Endodermal cell (in vitro differentiated cells): ENCODE results near the gene MTMR4. TPM values are rescaled to one million over a fixed set of nuclear protein-coding genes. Genes with fewer than 3 reads are reported as not detected.

Experiments used
- DNase-seq: peaks from one replicate; pipeline ENCODE4 v3.0.0-alpha.2; 2017
- H3K27ac ChIP-seq: 2 replicates; pipeline ENCODE4 v1.5.1; 2013; ENCODE audit warnings: mild to moderate bottlenecking, low read depth, low read length, moderate library complexity
- H3K27me3 ChIP-seq: 2 replicates; pipeline ENCODE4 v1.6.1; 2013; ENCODE audit warnings: mild to moderate bottlenecking, low read length, moderate library complexity; ENCODE audit not compliant: insufficient read depth, control insufficient read depth, poor library complexity, severe bottlenecking
- H3K36me3 ChIP-seq: 2 replicates; pipeline ENCODE4 v1.7.0; 2013; ENCODE audit warnings: mild to moderate bottlenecking, low read length, moderate library complexity; ENCODE audit not compliant: control insufficient read depth, insufficient read depth
- H3K4me1 ChIP-seq: one replicate; pipeline ENCODE4 v1.7.0; 2013; ENCODE audit warnings: low read length; ENCODE audit not compliant: control insufficient read depth, insufficient read depth
- H3K4me3 ChIP-seq: 2 replicates; pipeline ENCODE4 v1.5.1; 2013; ENCODE audit warnings: mild to moderate bottlenecking, low read length, moderate library complexity
- H3K9ac ChIP-seq: 2 replicates; pipeline ENCODE4 v1.6.1; 2013; ENCODE audit warnings: mild to moderate bottlenecking, low read length, moderate library complexity; ENCODE audit not compliant: poor library complexity, severe bottlenecking; ENCODE audit errors: extremely low read depth
- H3K9me3 ChIP-seq: 2 replicates; pipeline ENCODE4 v1.6.1; 2013; ENCODE audit warnings: mild to moderate bottlenecking, low read length, moderate library complexity; ENCODE audit not compliant: control insufficient read depth
- H3K27ac Mint-ChIP-seq: 2 replicates; pipeline ENCODE4 v1.8.0; 2020; ENCODE audit warnings: mixed read lengths
- H3K27me3 Mint-ChIP-seq: 2 replicates; pipeline ENCODE4 v1.8.0; 2021; ENCODE audit warnings: mild to moderate bottlenecking, mixed read lengths; ENCODE audit not compliant: insufficient read depth
- H3K36me3 Mint-ChIP-seq: 2 replicates; pipeline ENCODE4 v1.8.0; 2020; ENCODE audit warnings: low read depth, mixed read lengths
- H3K4me1 Mint-ChIP-seq: 2 replicates; pipeline ENCODE4 v1.8.0; 2020; ENCODE audit warnings: mixed read lengths
- H3K4me3 Mint-ChIP-seq: 2 replicates; pipeline ENCODE4 v1.8.0; 2020; ENCODE audit warnings: mild to moderate bottlenecking, moderate library complexity, mixed read lengths
- H3K9me3 Mint-ChIP-seq: 2 replicates; pipeline ENCODE4 v1.8.0; 2020; ENCODE audit warnings: mild to moderate bottlenecking, mixed read lengths
- CTCF ChIP-seq: fragments of 200-600 bp; sonication (generic); conservative IDR thresholded peaks from 2 replicates; pipeline ENCODE4 v1.5.0; 2021; ENCODE audit warnings: antibody characterized with exemption, mild to moderate bottlenecking
- WGBS, 2 experiments: methylation state at CpG; one replicate each; pipeline versions ENCODE4 v1.1.5 to v1.1.7; 2013; ENCODE audit warnings: missing lambda C conversion rate in 2 of 2, mixed read lengths in 1 of 2; ENCODE audit not compliant: insufficient coverage in 1 of 2, insufficient read length in 1 of 2; 5-methylcytosine and 5-hydroxymethylcytosine counted together
- total RNA-seq, 2 donors: library from RNA; stranded (reverse); fragmentation: NEBNext Ultra II Directional in 1 of 2; extraction: Animal tissue kit (Norgen Biotek cat#: 25700) in 1 of 2; gene quantifications; 2 replicates in 1 of 2; 3 replicates in 1 of 2; pipeline ENCODE4 v1.2.1, GENCODE V29; 2021

The MTMR4 gene
- total RNA-seq, 2 donors from 2014 or later: 39.4 to 52.9 TPM

GRCh38 chr17:58538811-58539409 lies 24.5 kb upstream of the MTMR4 start:
- H3K4me1 ChIP-seq: no peaks in the 10 kb centered on the region
- 90 to 92% methylated on average over 4 to 6 of the region's 6 CpGs for WGBS, 2 experiments
- H3K27me3 ChIP-seq: peaks cover 21% of the 10 kb centered on the region
- peaks cover 2% of the 10 kb centered on the region for H3K4me1 Mint-ChIP-seq
- H3K36me3 Mint-ChIP-seq: no peaks in the 10 kb centered on the region
- no peak overlapping the region for H3K27ac ChIP-seq
- TF ChIP-seq CTCF: no peak
- H3K4me3 Mint-ChIP-seq: no peak overlapping the region
- no peak overlapping the region for H3K27ac Mint-ChIP-seq
- H3K9me3 ChIP-seq: no peaks in the 10 kb centered on the region
- H3K9ac ChIP-seq: no peak overlapping the region
- peaks cover 41% of the 10 kb centered on the region for H3K27me3 Mint-ChIP-seq
- H3K36me3 ChIP-seq: no peaks in the 10 kb centered on the region
- no peak overlapping the region for H3K4me3 ChIP-seq
- no peak for DNase-seq
- no peaks in the 10 kb centered on the region for H3K9me3 Mint-ChIP-seq

- H3K4me3 Mint-ChIP-seq: no peak overlapping the region
- WGBS, 2 experiments: 81 to 98% methylated on average over 2 to 3 of the region's 4 CpGs
- H3K36me3 ChIP-seq: no peaks in the 10 kb centered on the region
- no peaks in the 10 kb centered on the region for H3K4me1 ChIP-seq
- H3K4me1 Mint-ChIP-seq: peaks cover 5% of the 10 kb centered on the region
- H3K4me3 ChIP-seq: no peak overlapping the region
- no peak for DNase-seq
- peaks cover 46% of the 10 kb centered on the region for H3K27me3 Mint-ChIP-seq
- peaks cover 37% of the 10 kb centered on the region for H3K27me3 ChIP-seq
- H3K9me3 ChIP-seq: no peaks in the 10 kb centered on the region
- H3K27ac ChIP-seq: no peak overlapping the region
- H3K9me3 Mint-ChIP-seq: no peaks in the 10 kb centered on the region
- H3K27ac Mint-ChIP-seq: no peak overlapping the region
- no peak for TF ChIP-seq CTCF
- no peak overlapping the region for H3K9ac ChIP-seq
- no peaks in the 10 kb centered on the region for H3K36me3 Mint-ChIP-seq
These were observed 22.8 kb upstream of the MTMR4 start for GRCh38 chr17:58537266-58537665.

DNA sequence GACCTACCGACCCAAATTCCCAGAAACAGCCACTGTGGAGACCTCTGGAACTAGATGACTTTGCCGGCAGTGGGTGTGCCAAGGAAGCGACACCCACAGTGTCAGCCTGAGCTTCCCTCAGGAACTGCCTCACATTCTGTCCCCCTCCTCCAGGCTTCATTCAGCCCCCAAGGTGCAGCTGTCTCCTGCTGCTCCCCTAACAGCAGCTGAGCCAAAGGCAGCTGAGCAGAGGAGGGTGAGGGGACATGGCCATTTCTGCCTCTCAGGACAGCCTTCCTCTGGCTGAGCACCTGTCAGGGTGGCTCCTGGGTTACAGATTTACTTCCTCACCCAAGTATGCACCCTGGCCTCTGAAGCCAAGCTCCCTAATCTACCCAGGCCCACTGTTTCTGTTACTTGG lies 22.1 kb upstream of the MTMR4 start:
- H3K4me1 Mint-ChIP-seq: peaks cover 7% of the 10 kb centered on the region
- no peaks in the 10 kb centered on the region for H3K4me1 ChIP-seq
- TF ChIP-seq CTCF: no peak
- H3K27me3 ChIP-seq: peaks cover 40% of the 10 kb centered on the region
- H3K27me3 Mint-ChIP-seq: peaks cover 47% of the 10 kb centered on the region
- no peaks in the 10 kb centered on the region for H3K9me3 ChIP-seq
- H3K36me3 ChIP-seq: no peaks in the 10 kb centered on the region
- H3K4me3 Mint-ChIP-seq: no peak overlapping the region
- H3K4me3 ChIP-seq: no peak overlapping the region
- H3K36me3 Mint-ChIP-seq: no peaks in the 10 kb centered on the region
- H3K9ac ChIP-seq: no peak overlapping the region
- WGBS, 2 experiments: 87 to 100% methylated on average over 2 to 3 of the region's 3 CpGs
- H3K27ac Mint-ChIP-seq: no peak overlapping the region
- H3K27ac ChIP-seq: no peak overlapping the region
- no peak for DNase-seq
- H3K9me3 Mint-ChIP-seq: no peaks in the 10 kb centered on the region
